ENCODE measurements around the gene SGTA.
"Not testable (repeated sequence)": the region's sequence is repeated elsewhere in the genome, so short reads cannot be mapped to it uniquely, and the experiment has no call there.

SGTA gene

GRCh38 chr19:2782936-2783780 is at the start of gene SGTA:
SGTA (minus strand) TSS chr19:2783273; CDS start chr19:2769068, 14,205 bp downstream.
- peak; percentile 96 for DNase-seq

GRCh38 chr19:2827840-2828489 is 44.9 kb upstream of the SGTA start:
- no peak for DNase-seq

- no peak for DNase-seq
Observed at GRCh38 chr19:2827022-2827421, 43.9 kb upstream of the SGTA start.

GRCh38 chr19:2824129-2824528 is 41.1 kb upstream of the SGTA start:
- DNase-seq = no peak

GRCh38 chr19:2823646-2824045 is 40.6 kb upstream of the SGTA start:
- no peak for DNase-seq

- no peak for DNase-seq
Observed at GRCh38 chr19:2822846-2823245, 39.8 kb upstream of the SGTA start.

- no peak for DNase-seq
Observed at GRCh38 chr19:2820112-2820702, 37.1 kb upstream of the SGTA start.

GRCh38 chr19:2819540-2820111 is 36.6 kb upstream of the SGTA start, which contains the start of gene ZNF554:
ZNF554 (plus strand) TSS chr19:2819868; CDS start chr19:2820072, 204 bp downstream.
- peak; percentile 92 to 98 for DNase-seq

- DNase-seq = not testable (repeated sequence)
Observed at GRCh38 chr19:2817237-2817829, 34.3 kb upstream of the SGTA start.

- no peak for DNase-seq
Observed at GRCh38 chr19:2816641-2817040, 33.6 kb upstream of the SGTA start.

- no peak for DNase-seq
Observed at GRCh38 chr19:2815923-2816322, 32.9 kb upstream of the SGTA start.

GRCh38 chr19:2815191-2815614 is 32.1 kb upstream of the SGTA start:
- DNase-seq = no peak

- DNase-seq = no peak
Observed at GRCh38 chr19:2814426-2814825, 31.4 kb upstream of the SGTA start.

- no peak for DNase-seq
Observed at GRCh38 chr19:2813235-2814160, 30.4 kb upstream of the SGTA start.

- DNase-seq = no peak
Observed at GRCh38 chr19:2812414-2813234, 29.6 kb upstream of the SGTA start.

GRCh38 chr19:2811735-2812413 is 28.8 kb upstream of the SGTA start:
- no peak for DNase-seq

GRCh38 chr19:2811221-2811722 is 28.2 kb upstream of the SGTA start:
- DNase-seq = no peak

- no peak for DNase-seq
Observed at GRCh38 chr19:2810141-2811091, 27.3 kb upstream of the SGTA start.

Data from NCI-H187 (cell line).